Nephron progenitor cell (in vitro differentiated cells): Measurements from ENCODE around the gene ZFP91.

ENCODE experiments used
- DNase-seq: peaks from one replicate; pipeline ENCODE4 v3.0.0; 2021
- H3K27ac Mint-ChIP-seq: 2 replicates; pipeline ENCODE4 v1.8.0; 2021; ENCODE audit warnings: mild to moderate bottlenecking, moderate library complexity, mixed read lengths
- H3K27me3 Mint-ChIP-seq: 2 replicates; pipeline ENCODE4 v1.8.0; 2021; ENCODE audit warnings: mild to moderate bottlenecking, low read depth, mixed read lengths; ENCODE audit not compliant: poor library complexity
- H3K36me3 Mint-ChIP-seq: 2 replicates; pipeline ENCODE4 v1.8.0; 2021; ENCODE audit warnings: low read depth, mixed read lengths
- H3K4me1 Mint-ChIP-seq: 2 replicates; pipeline ENCODE4 v1.8.0; 2021; ENCODE audit warnings: mixed read lengths
- H3K4me3 Mint-ChIP-seq: 2 replicates; pipeline ENCODE4 v1.8.0; 2021; ENCODE audit warnings: mild to moderate bottlenecking, moderate library complexity, mixed read lengths
- H3K9me3 Mint-ChIP-seq: 2 replicates; pipeline ENCODE4 v1.8.0; 2021; ENCODE audit warnings: mild to moderate bottlenecking, moderate library complexity, mixed read lengths
- CTCF ChIP-seq: fragments of 200-600 bp; sonication (generic); IDR thresholded peaks from 2 replicates; pipeline ENCODE4 v1.5.0; 2021; ENCODE audit warnings: antibody characterized with exemption

Gene ZFP91

GRCh38 chr11:58641803-58642581, 63.1 kb downstream of the ZFP91 start:
- Mint-ChIP-seq H3K4me1 (no peaks in the 10 kb centered on the region), H3K4me3 (no peak overlapping the region), H3K36me3 (no peaks in the 10 kb centered on the region), H3K9me3 (peaks cover 25% of the 10 kb centered on the region), H3K27me3 (peaks cover 24% of the 10 kb centered on the region), H3K27ac (no peak overlapping the region)
- TF ChIP-seq CTCF = no peak
- no peak for DNase-seq

- no peak overlapping the region for H3K27ac Mint-ChIP-seq
Measured at GRCh38 chr11:58645854-58646253, 67.0 kb downstream of the ZFP91 start.

GRCh38 chr11:58647141-58647699, 68.4 kb downstream of the ZFP91 start:
- TF ChIP-seq CTCF = no peak
- Mint-ChIP-seq H3K27ac (no peak overlapping the region), H3K27me3 (peaks cover 13% of the 10 kb centered on the region), H3K4me3 (no peak overlapping the region), H3K36me3 (no peaks in the 10 kb centered on the region), H3K4me1 (no peaks in the 10 kb centered on the region), H3K9me3 (peaks cover 26% of the 10 kb centered on the region)
- DNase-seq = no peak

More at GRCh38 chr11:58645854-58646253, 67.0 kb downstream of the ZFP91 start:
- H3K4me1 Mint-ChIP-seq = no peaks in the 10 kb centered on the region
- peaks cover 23% of the 10 kb centered on the region for H3K27me3 Mint-ChIP-seq
- no peak for TF ChIP-seq CTCF
- H3K4me3 Mint-ChIP-seq = no peak overlapping the region
- no peaks in the 10 kb centered on the region for H3K36me3 Mint-ChIP-seq
- peaks cover 26% of the 10 kb centered on the region for H3K9me3 Mint-ChIP-seq
- no peak for DNase-seq

- H3K4me3 Mint-ChIP-seq = no peak overlapping the region
- H3K4me1 Mint-ChIP-seq = no peaks in the 10 kb centered on the region
- no peaks in the 10 kb centered on the region for H3K36me3 Mint-ChIP-seq
- H3K27ac Mint-ChIP-seq = no peak overlapping the region
- TF ChIP-seq CTCF = no peak
- peaks cover 11% of the 10 kb centered on the region for H3K27me3 Mint-ChIP-seq
- H3K9me3 Mint-ChIP-seq = peaks cover 26% of the 10 kb centered on the region
- no peak for DNase-seq
Measured at GRCh38 chr11:58647866-58648265, 69.0 kb downstream of the ZFP91 start.

GRCh38 chr11:58649623-58650022, 70.8 kb downstream of the ZFP91 start:
- TF ChIP-seq CTCF = no peak
- peaks cover 24% of the 10 kb centered on the region for H3K9me3 Mint-ChIP-seq
- H3K4me1 Mint-ChIP-seq = no peaks in the 10 kb centered on the region
- H3K27ac Mint-ChIP-seq = no peak overlapping the region
- no peak for DNase-seq
- no peak overlapping the region for H3K4me3 Mint-ChIP-seq
- H3K27me3 Mint-ChIP-seq = peaks cover 9% of the 10 kb centered on the region
- H3K36me3 Mint-ChIP-seq = no peaks in the 10 kb centered on the region

- no peak overlapping the region for H3K27ac Mint-ChIP-seq
- H3K36me3 Mint-ChIP-seq = no peaks in the 10 kb centered on the region
- H3K4me3 Mint-ChIP-seq = no peak overlapping the region
- TF ChIP-seq CTCF = no peak
- H3K27me3 Mint-ChIP-seq = peaks cover 9% of the 10 kb centered on the region
- no peaks in the 10 kb centered on the region for H3K4me1 Mint-ChIP-seq
- no peak for DNase-seq
- H3K9me3 Mint-ChIP-seq = peaks cover 16% of the 10 kb centered on the region
Measured at GRCh38 chr11:58650496-58650895, 71.6 kb downstream of the ZFP91 start.
